IPS-NIHi11 (cell line): ENCODE results near the gene UBAC1.
A peak's percentile ranks its signal among the peaks of the same experiment; 100 is the strongest.
"Not testable (repeated sequence)": the region's sequence is repeated elsewhere in the genome, so short reads cannot be mapped to it uniquely, and the experiment has no call there.

Source experiments
- DNase-seq: peaks from one replicate; pipeline ENCODE4 v3.0.0; 2012; ENCODE audit warnings: mixed read lengths, low spot score

UBAC1 gene

DNA sequence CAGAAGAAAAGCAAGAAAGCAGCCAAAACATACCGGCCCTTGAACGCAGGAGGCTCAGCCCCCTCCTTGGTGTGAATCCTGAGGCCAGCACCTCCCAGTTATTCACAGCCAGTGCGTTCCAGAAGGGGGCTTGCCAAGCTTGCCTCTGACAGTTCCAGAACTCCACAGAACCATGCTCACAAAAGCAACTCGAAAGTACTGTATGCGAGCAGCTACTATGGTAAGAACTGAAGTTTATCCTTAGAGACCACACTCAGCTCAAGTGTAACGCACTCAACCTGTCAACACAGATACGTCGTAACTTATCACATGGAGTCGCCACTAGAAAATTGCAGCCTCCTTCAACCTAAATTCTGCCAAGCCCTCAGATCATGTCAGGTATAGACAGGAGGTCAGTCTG is 1.4 kb downstream of the UBAC1 start:
- no peak for DNase-seq

DNA sequence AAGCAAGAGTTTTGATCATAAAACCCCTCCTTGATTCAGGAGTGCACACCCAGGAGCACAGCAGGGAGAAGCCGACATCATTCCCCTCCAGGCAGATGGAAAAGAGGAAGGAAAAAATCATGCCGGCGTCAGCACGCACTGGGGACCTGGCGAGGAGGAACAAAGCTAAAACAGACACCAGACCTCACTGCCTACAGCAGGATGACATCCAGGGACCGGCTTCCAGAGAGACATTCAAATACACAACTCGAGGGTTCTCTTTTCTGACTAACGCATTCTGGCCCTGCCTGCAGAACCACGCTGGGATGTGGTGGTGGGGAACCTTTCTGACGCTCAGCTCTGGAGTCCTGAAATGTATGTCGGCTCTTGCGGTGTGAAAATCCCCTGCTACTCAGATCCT is 2.7 kb downstream of the UBAC1 start:
- no peak for DNase-seq

DNA sequence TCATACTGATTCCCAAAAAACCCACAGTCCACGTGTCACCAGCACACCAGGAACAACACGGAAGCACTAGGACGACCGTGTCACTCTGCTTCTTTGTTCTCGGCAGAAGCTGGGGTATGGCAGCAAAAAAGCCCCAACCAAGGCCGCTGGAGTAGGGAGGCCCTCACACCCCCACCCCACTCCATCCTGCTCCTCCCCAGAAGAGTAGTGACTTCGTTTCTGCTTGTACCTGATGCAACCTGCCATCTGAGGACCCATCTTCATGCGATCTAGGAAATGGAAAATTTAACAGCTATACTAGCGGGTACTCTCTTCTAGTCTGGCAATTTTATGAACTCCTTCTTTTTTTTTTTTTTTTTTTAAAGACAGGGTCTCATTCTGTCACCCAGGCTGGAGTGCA is 3.7 kb downstream of the UBAC1 start:
- DNase-seq = no peak

DNA sequence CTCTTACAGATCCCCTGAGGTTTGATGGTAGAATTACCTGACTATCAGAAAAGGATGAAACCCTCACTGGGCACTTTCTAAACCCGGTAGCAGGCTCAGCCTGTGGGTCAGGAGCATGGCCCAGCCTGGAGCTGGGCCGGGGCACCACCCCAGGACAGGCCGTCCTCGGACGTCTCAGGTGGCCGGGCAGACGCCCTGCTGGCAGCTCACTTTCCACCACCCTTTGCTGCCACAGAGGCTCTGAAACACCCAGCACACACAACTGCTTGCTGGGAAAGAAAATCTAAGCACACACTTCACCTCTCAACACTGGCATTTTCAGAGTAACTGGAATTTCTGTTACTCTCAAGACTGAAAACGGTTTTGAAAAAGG is 4.4 kb downstream of the UBAC1 start:
- no peak for DNase-seq

DNA sequence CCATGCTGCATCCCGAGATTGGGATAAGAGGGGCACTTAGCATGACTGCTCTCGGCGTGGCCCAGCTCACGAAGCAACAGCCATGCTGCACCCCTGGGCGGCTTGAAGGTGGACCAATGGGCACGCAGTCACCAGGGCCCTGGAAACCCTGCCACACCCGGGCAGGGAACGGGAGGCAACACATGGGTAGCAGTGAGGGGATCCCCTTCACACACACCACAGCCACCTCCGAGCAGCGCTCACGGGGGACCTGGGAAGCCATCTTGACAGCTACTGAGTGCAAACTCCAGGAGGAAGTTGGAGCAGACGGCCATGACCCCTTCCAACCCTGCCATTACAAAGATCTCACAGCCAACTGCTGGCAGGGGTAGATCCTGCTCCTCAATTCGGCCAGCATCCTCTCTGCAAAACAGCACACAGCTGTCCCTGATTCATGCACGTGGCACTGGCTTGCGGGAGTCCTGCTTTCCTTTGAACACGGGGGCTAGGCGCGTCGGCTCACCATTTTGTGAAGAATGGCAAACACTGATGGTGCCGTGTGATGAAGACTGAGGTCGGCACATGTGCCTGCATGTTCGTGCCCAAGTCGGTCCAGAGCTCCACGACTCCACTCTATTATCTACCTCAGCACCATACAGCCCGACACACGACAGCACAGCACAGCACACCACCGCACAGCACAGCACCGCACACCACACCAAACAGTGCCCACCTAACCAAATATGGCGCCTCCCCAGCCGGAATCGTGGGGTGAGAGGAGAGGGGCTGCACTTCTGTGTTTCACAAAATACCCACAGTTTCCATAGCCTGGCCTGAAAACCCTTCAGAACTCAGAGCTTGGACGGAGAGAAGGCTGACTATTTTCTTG is 5.0 kb downstream of the UBAC1 start:
- DNase-seq = no peak

DNA sequence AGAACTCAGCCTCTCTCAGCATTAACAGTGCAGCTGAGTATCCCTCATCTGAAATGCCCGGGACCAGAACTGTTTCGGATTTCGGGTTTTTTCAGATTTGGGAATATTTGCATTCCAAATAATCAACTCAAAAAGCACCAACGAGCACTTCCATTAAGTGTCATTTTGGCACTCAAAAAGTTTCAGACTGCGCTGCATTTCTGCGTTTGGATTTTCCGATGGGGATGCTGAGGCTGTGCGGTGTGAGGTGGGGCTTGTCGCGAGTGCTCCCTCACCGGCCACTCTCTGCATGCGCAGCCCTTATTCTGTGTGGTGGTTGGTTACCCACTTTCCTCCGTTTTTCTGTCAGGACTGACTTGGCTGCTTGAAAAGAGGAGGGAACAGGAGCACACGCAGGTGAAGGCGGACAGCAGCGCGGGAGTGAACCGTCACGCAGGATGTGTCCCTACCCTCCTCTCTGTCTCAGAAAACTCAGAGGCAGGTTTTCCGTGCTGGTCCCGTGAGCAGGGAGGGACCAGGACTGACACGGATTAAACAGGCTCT is 8.4 kb downstream of the UBAC1 start:
- DNase-seq = no peak

DNA sequence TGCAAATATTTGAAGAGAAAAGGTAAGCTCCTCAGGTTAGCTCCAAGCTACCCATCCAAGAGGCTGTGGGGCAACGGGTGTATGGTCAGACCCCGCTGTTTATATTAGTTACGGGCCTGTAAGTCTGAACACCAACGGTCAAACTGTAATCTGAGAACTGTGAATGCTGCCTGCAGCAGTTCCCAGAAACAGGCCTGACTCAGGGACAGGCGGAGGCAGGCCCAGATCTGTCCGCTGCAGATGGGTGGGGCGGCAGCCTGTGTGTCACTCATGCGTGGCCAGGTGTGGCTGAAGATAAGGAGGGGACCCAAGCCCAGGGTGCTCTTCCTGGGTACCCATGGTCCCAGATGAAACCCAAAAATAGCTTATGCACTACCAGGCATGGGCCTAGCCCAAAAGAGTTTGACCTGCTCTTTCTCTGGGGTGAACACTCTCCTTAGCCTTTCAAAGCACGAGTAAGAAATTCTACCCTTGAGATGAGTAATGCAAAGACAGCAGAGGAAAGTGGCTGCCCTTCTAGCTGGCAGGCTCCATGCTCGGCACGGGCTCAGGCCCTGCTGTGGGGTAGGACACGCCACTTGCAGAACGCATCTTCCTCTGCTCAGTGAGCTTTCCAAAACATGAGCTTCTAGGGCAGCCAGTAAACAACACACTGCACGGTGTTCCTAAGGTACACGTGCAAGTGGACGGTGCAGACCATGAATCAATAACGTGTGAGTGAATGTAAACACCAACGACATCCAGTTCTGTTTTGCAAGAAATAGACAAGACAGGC is 9.1 kb downstream of the UBAC1 start:
- peak; percentile 49 for DNase-seq

DNA sequence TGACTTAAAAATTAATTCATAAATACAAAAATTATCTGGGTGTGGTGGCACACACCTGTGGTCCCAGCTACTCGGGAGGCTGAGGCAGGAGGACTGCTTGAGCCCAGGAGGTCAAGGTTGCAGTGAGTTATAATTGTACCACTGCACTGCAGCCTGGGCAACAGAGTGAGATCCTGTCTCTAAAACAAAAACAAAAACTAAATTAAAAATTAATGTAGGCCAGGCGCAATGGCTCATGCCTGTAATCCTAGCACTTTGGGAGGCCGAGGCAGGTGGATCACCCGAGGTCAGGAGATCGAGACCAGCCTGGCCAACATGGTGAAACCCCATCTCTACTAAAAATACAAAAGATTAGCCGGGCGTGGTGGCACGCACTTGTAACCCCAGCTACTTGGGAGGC is 9.9 kb downstream of the UBAC1 start:
- DNase-seq = not testable (repeated sequence)

DNA sequence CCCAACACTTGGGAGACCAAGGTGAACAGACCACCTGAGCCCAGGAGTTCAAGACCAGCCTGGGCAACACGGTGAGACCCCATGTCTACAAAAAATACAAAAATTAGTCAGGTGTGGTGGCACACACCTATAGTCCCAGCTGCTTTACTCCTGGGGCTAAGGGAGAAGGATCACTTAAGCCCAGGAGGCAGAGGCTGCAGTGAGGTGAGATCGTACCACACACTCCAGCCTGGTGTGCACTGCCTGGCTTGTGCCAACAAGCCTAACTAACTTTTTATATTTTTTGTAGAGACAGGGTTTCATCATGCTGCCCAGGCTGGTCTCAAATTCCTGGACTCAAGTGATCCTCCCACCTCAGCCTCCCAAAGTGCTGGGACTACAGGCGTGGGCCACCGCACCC is 10.3 kb downstream of the UBAC1 start:
- not testable (repeated sequence) for DNase-seq

DNA sequence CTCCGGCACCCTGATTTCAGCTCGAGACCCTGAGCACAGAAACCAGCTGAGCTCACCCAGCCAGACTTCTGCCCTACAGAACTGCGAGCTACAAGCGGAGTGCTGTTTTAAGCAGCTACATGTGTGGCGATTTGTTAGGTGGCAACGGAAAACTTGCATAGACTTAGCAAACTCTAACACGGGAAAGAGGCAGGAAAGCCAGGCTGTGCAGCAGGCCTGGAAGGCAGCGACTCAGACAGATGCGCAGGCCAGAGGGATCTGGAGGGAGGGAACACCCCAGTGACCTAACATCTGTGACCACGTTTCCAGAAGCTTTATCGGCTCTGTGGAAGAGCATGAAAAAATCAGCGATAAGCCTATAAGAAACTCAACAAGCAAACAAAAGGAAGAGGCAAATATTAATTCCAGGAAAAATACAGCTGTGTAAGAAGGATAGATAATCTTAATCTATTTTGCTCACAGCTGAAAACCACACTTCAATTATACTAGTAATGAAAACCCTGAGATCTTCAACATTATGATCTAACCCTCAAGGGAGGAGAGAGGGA is 11.0 kb downstream of the UBAC1 start:
- DNase-seq = no peak

DNA sequence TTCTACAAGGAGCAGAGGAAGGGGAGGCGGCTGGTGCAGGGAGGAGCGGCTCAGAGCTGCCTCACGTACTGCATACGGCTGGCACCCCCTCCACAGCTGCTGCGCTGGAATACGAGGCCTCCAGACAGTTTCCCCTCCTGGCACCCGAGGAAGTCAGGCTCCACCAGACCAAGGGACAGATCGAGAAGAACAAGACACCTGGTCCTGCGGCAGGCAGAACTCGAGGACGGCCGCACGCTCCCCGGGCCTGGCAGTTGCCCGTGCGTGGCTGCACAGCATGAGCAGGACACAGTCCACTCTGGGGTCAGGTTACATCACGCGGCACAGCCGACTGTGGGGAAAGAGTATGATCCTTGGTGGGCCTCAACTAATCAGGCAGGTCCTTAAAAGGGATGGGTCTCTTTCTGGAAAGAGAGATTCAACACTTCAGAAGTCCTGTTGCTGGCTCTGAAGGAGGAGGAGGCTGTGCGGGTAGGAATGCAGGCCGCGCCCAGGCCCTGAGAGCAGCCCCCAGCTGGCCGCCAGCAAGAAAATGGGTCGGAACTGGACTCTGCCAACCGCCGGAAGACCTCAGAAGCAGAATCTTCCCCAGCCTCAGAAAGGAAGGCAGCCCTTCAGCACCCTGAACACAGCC is 11.6 kb downstream of the UBAC1 start:
- DNase-seq = no peak

DNA sequence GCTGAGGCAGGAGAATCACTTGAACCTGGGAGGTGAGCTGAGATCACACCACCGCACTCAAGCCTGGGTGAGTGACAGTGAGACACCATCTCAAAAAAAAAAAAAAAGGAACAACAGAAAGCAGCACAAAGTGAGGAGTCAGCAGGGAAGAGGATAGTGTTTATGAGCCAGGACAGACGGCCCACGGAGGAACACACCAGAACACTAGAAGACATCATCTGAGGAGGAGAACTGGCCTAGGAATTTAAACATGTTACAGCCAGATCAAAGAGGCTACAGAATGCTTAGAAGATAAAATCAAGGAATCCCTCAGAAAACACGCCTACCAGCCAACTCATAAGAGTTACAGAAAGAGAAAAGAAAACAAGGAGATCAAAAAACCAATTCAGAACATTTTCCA is 12.2 kb downstream of the UBAC1 start:
- no peak for DNase-seq

DNA sequence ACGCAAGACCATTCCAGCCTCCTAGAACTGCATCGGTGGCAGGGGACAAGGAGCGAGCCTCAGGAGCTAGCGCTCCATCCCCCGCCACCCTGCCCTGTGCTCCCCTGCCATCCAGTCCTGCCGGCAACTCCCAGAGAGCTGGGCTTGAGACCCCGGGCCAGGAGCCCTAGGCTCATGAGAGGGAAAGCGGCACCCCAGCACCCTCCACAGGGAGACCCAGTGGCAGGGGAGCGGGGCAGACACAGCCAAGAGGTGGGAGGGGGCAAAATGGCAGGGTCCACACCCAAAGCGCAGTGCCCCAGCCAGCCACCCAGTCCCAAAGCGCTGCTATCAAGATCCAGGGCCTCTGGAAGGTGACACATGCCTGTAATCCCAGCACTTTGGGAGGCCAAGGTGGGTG is 12.7 kb downstream of the UBAC1 start:
- no peak for DNase-seq

DNA sequence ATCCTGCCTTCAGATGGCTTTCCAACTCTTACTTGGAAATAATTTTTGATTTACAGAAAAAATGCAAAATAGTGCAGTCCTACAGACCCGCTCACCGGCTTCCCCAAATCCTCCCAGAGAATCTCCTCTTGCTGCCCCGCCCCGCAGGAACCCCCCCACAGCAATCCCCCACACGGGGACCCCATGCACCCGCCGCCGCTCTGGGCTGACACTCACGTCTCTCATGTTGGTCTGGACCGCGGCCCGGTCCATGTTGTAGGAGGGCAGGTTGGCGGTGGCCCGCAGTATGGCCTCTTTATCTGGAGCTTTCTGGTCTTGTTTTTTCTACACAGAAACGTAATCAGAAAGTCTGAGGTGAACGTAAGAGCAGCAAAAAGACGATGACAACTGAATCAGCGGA is 13.6 kb downstream of the UBAC1 start:
- DNase-seq = no peak

DNA sequence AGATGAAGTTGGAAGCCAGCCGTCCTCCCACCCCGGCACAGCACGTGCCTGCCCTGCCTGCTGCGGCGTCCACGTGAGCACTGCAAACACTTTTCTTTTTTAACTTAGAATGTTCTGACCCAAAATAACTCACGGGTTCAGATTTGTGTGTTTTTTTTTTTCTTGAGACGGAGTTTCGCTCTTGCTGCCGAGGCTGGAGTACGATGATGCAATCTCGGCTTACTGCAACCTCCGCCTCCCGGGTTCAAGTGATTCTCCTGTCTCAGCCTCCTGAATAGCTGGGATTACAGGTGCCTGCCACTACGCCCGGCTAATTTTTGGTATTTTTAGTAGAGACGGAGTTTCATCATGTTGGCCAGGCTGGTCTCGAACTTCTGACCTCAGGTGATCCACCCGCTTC is 14.1 kb downstream of the UBAC1 start:
- not testable (repeated sequence) for DNase-seq

DNA sequence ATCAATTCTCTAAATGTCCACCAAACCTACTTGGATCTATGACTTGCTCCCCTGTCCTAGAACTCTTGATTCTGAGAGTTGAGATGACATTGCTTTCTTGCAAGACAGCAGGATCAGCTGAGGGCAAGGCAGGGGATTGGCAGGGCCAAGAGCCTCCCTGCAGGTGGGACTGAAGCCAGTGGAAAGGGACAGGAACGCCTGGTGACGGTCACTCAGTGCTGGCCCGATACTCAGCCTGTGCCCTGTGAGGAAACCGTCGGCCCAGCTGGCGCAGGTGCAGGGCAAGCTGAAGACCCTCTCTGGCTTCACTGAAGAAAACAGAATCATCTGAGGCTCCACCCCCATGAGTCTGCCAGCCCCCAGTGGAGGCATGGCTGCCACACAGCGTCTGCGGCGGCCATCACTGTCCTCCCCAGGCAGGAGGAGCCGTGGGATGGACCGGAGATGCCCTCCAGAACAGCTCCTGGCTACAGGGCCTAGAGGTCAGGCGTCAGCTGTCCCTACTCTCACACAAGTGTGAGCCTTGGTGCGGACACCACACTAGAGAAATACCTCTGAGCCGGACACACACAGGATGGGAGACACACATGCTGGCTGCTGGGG is 14.7 kb downstream of the UBAC1 start:
- DNase-seq = no peak

DNA sequence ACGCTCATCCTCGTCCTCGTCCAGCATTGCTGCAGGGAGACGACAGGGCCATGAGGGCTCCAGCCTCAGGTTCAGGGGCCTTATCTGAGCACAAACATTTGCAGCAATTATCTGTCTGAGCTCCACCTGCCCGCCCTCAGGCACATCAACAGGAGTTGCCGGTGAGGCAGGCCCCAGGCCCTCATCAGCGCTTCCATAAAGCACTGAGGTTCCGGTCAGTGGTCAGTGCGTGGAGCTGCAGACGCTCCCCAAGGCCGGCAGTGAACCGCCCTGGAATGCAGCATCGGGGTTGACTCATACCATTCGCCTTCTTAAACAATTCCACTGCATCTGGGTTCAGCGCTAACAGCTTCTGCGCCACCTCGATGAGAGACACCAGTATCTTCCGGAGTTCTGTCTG is 15.2 kb downstream of the UBAC1 start:
- DNase-seq = no peak

DNA sequence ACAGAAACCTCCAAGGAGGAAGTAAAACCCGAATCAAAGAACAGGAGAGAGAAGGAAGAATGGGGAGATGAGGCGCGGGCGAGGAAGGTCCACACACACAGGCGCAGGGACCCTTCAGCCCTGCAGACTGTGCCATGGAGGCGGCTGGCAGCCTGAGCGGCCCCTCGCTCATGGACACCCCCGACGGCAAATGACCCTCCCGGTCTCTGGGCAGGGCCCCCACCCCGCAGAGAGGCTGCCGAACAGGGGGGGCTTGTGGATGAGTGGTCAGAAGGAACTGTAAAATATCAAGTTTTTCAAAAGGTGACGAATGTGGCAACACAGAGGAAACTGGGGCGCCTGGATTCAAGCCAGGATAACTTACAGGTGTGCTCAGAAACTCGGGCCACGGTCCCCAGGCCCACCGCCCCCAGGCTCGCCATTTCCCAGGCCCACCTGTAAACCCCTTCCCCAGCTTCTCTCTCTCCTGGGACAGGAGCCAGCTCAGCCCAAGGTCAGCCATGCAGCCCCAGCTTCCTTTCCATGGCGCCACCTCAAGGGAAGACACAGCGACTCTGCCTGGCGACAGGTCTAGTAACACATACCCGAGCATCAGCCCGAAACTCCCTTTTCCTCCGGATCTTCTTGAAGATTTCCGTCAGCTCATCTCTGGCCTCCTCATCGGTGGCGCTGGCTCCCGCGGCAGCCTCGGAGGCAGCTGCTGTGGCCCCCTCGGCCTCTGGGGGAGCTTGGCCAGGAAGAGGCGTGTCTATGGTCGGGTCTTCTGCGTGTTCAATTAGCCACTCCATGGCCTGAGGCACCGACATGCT is 16.5 kb downstream of the UBAC1 start:
- DNase-seq = no peak

DNA sequence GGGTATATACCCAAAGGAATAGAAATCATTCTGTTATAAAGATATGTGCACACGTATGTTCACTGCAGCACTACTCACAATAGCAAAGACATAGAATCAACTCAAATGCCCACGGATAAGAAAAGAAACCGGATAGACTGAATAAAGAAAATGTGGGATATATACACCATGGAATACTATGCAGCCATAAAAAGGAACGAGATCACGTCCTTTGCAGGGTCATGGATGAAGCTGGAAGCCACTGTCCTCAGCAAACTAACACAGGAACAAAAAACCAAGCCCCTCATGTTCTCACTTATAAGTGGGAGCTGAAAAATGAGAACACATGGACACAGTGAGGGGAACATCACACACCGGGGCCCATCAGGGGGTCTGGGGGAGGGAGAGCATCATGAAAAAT is 17.6 kb downstream of the UBAC1 start:
- not testable (repeated sequence) for DNase-seq

DNA sequence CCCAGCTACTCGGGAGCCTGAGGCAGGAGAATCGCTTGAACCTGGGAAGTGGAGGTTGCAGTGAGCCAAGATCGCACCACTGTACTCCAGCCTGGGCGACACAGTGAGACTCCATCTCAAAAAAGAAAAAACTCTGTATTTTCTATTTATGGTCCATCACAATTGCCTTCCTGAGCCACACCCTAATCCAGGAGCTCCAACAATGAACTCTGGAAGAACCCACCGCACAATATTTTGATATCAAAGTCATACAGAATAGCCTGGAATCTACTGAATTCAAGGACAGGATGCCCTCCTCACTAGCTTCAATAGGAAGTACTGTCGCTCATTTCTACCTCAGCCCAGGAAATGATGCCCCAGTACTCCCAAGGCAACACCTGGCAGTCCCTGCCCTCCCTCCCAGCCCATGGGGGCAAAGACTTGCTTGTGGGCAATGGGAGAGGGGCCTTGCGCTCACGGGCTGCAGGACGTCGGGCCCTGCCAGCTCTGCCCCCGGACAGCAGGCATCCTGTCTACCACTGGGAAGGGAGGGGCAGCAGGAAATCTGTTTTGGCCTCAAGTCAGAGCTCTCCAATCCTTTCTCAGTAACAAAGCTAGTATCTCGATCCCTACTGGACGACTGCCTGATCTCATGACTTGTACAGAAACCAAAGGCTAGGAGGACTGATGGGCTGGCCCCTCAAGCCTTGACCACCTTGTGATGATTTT is 19.7 kb downstream of the UBAC1 start:
- DNase-seq = no peak
